Measurements from ENCODE around the gene TMEM95.
A peak's percentile ranks its signal among the peaks of the same experiment; 100 is the strongest.

Gene TMEM95

GRCh38 chr17:7380855-7381683 lies 26.1 kb downstream of the TMEM95 start, which contains the start of gene TNK1:
Gene TNK1, plus strand, starts transcription at chr17:7381089. Its CDS starts 1,838 bp downstream, at chr17:7382927.
- DNase-seq: no peak

- no peak for DNase-seq
Observed at GRCh38 chr17:7382901-7383300, 27.9 kb downstream of the TMEM95 start.

- no peak for DNase-seq
Observed at GRCh38 chr17:7383371-7383741, 28.4 kb downstream of the TMEM95 start.

- no peak for DNase-seq
Observed at GRCh38 chr17:7383742-7384488, 29.0 kb downstream of the TMEM95 start.

- DNase-seq: no peak
Observed at GRCh38 chr17:7384489-7385081, 29.6 kb downstream of the TMEM95 start.

- no peak for DNase-seq
Observed at GRCh38 chr17:7388856-7389255, 33.9 kb downstream of the TMEM95 start.

GRCh38 chr17:7389924-7390910 lies 35.3 kb downstream of the TMEM95 start:
- no peak for DNase-seq

GRCh38 chr17:7391307-7391706 lies 36.4 kb downstream of the TMEM95 start:
- DNase-seq: no peak

- no peak for DNase-seq
Observed at GRCh38 chr17:7392696-7393612, 38.0 kb downstream of the TMEM95 start.

GRCh38 chr17:7393613-7394451 lies 38.9 kb downstream of the TMEM95 start:
- no peak for DNase-seq

- peak; percentile 77 for DNase-seq
Observed at GRCh38 chr17:7394452-7395191, 39.7 kb downstream of the TMEM95 start, which contains the start of gene PLSCR3. Gene PLSCR3, minus strand, starts transcription at chr17:7394525. Its CDS starts 415 bp downstream, at chr17:7394110.

GRCh38 chr17:7396147-7396546 lies 41.2 kb downstream of the TMEM95 start:
- DNase-seq: no peak

- DNase-seq: no peak
Observed at GRCh38 chr17:7398612-7399011, 43.7 kb downstream of the TMEM95 start.

GRCh38 chr17:7403043-7403726 lies 48.2 kb downstream of the TMEM95 start:
- DNase-seq: no peak

- DNase-seq: no peak
Observed at GRCh38 chr17:7403727-7403976, 48.7 kb downstream of the TMEM95 start.

- peak; percentile 97 for DNase-seq
Observed at GRCh38 chr17:7403977-7404736, 49.2 kb downstream of the TMEM95 start, which contains the start of gene TMEM256. Gene TMEM256, minus strand, starts transcription at chr17:7404097. Its CDS starts 13 bp downstream, at chr17:7404084.

GRCh38 chr17:7404737-7405349 lies 49.9 kb downstream of the TMEM95 start:
- peak; percentile 51 for DNase-seq
